Measurements from ENCODE around the gene ADIPOR2.

The ADIPOR2 gene

DNA sequence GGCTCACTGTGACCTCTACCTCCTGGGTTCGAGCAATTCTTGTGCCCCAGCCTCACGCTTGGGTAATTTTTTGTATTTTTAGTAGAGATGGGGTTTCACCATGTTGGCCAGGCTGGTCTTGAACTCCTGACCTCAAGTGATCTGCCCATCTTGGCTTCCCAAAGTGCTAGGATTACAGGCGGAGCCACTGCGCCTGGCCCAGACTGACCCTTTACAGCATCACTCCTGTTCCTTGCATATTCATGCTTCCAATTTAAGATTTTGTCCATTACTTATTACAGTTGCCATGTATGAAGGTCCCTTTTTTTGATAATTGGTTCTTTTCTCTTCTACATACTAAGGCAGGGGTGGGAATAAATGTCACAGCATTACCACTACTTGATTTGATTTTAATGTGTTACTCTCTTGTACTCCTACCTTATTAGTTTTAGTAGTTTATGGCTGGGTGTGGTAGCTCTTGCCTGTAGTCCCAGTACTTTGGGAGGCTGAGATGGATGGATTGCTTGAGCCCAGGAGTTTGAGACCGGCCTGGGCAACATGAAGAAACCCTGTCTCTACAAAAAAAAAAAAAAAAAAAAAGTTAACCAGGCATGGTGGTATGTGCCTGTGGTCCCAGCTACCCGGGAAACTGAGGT is 46.9 kb downstream of the ADIPOR2 start:
- DNase-seq: no peak

DNA sequence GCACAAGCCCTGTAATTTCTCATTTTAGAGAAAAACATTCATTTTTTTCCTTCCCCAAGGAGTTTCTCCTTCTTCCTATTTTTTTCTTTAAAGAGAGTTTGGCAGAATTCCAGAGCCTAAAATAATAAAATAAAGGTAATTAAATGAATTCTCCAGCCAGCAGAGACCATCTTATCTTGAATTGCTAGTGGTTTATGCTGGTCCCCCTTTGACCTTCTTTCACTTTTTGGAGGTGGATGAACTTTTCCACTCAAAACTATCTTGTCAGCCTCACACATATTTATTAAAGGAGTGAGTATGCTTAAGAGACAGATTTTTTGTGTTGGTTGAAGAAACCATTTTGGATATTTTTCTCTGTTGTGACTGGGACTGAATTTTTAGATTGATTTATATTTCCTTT is 47.6 kb downstream of the ADIPOR2 start:
- DNase-seq: no peak

DNA sequence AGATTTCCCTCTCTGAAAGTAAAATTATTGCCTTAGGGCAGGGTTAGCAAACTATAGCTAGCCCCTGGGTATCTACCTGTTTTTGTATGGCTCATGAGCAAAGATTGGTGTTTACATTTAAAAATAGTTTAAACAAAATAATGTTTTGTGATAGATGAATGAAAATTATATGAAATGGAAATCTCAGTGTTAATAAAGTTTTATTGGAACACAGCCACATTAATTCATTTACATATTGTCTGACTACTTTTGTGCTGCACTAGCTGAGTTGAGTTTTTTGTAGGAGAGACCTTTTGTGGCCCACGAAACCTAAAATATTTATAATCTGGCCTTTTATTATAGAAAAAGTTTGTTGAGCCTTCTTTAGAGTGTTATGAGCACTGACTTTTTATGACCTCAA is 48.5 kb downstream of the ADIPOR2 start:
- no peak for DNase-seq

- no peak for DNase-seq
These were observed 49.5 kb downstream of the ADIPOR2 start for GRCh38 chr12:1740161-1740948.

DNA sequence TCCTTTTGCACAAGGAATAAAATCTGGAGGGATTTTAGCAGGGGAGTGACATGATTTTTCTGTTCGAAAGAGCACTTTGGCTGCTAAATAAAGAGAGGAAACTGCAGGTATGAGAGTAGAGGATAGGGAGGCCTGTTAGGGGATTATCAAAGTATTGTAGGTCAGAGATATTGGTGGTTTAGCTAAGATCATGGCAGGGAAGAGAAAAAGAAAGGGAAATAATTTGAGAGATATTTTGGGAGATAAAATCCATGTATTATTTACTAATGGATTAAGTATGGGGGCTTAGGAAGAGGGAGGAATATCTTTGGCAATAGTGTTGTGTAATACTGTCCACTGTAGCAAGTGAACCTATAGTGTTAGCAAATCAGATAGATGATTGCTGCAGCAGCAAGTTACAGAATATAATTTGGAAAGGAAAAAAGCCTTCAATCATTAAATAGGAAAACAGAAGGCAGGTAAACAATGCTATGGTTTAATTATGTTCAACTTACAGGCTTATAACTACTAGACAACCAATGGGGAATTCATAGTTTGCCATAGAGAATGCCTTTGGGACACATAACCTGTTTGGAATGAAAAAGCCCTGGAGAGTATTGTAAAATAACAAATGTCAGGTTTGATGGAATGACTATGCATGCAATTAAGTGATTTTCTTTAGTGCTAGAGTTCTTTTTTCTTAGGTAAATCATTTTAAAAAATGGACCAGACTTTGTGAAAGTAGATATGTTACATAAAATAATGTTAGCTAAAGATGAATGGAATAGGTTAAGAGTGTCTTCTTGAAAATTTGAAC is 50.5 kb downstream of the ADIPOR2 start:
- no peak for DNase-seq

DNA sequence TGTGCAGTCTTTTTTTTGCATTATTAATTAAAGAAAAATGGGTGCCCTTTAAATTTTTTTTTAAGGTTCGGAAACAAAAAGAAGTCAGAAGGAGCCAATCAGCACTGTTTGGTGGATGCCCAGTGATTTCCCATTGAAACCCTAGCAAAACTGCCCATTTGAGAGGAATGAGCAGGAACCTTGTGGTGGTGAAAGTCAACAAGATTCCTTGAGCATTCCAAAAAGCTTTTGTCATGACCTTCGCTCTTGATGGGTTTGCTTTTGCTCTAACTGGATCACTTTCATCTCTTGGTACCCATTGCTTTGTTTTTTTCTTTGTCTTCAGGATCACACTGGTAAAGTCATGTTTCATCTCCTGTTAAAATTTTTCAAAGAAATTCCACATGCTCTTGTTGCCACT is 54.1 kb downstream of the ADIPOR2 start:
- DNase-seq: no peak

- DNase-seq: no peak
These were observed 56.7 kb downstream of the ADIPOR2 start for GRCh38 chr12:1747609-1748008.

DNA sequence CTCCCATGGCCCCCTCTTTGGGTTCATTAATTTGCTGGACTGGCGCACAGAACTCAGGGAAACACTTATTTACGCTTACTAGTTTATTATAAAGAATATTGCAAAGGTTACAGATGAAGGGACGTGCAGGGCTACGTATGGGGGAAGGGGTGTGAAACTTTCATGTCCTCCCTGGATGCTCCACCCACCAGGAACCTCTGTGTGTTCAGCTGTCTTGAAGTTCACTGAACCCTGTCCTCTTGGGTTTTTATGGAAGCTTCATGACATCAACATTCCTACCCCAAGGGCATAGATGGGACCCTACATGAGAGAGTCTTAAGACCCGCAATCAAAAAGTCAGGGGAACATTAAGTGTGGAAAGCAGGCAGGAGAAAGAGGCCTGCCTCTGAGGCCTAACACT is 58.1 kb downstream of the ADIPOR2 start:
- no peak for DNase-seq

GRCh38 chr12:1750300-1750699 is 59.4 kb downstream of the ADIPOR2 start:
- no peak for DNase-seq

DNA sequence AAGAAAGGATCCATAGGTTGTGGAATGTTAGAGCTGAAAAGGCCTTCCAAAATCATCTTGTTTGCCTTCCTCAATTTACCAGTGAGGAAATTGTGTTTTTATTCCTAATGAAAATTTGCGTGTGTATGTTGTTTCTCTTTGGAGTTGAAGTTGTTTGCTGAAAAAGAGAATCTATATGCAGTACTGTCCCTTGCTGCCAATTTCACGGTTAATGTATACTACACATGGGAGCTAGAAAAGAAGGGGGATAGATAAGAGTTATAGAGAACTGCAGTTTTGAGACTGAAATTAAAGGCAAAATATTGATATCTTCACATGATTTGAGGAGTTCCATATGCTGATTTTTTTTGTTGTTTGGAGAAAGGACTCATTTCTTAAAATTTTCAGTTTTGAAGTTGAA is 67.5 kb downstream of the ADIPOR2 start:
- no peak for DNase-seq

GRCh38 chr12:1758887-1759286 is 68.0 kb downstream of the ADIPOR2 start:
- no peak for DNase-seq

DNA sequence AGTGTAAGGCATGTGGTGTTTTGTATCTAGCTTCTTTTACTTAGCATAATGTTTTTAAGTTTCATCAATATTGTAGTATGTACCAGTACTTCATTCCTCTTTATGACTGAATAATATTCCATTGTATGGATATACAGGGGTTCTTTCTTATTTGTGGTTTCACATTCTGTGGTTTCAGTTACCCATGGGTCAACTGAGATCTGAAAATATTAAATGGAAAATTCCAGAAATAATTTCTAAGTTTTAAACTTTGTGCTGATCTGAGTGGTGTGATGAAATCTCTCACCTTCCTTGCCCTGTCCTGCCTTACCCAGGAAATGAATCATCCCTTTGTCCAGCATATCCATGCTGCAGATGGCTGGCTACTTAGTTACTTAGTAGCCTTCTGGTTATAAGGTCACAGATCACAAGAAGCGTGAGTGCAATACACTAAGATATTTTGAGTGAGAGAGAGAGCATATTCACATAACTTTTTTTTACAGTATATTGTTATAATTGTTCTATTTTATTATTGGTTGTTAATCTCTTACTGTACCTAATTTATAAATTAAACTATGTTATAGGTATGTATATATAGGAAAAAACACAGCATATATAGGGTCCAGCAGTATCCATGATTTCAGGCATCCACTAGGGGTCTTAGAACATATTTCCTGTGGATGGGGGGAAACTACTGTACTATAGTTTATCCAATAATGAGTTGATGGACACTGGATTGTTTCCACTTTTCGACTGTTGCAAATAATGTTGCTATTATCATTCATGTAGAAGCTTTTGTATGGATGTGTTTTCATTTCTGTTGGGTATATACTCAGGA is 69.9 kb downstream of the ADIPOR2 start:
- DNase-seq: no peak

DNA sequence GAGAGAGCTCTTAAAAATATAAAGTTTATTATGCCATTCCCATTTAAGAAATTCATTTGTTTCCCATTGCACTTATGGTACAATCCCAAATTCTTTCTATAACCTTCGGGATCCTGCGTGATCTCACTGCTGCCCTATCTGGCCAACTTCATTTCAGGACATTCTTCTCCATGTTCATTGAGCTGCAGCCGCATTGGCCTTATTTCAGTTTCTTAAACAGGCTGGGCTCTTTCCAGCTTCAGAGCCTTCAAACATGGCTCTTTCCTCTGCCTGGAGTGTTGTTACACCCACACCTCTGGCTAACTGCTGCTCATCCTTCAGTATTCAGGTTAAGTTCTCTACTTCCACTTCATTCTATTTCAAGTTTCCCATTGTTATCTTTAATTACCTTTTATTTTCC is 71.0 kb downstream of the ADIPOR2 start:
- no peak for DNase-seq

DNA sequence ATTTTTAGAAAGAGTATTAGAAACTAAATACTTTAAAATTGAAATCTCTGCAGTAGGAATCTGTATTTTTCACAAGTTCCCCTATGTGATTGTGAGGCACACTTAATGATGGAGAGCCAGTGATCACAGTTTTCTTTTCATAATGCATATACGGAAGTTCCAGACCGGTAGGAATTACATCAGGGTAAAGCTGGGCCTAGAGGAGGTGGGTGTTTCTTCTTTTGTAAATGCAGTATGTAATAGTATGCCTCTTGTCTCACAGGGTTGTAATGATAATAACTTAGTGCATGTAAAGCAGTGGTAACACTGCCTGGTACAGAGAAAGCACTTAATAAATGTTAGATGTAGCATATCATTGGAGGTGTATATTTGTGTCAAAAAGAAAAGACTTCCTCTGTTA is 72.3 kb downstream of the ADIPOR2 start:
- DNase-seq: no peak

DNA sequence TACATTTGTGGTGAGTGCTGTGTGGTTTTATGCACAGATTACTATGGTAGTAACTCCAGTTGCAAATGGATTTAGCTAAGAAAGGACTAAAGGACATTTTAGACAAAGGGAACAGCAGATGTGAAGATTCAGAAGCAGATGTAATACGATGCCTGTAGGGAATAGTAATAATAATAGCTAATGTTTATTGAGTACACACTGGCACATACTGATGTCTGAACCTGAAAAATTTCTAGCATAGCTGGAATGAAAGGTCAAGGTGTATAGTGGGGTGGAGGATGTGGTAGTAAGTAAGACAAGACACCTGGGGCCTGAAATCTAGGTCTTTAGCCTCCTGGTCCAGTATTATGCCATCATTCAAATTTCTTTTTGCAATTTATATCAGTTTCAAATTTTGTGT is 75.2 kb downstream of the ADIPOR2 start:
- DNase-seq: no peak

DNA sequence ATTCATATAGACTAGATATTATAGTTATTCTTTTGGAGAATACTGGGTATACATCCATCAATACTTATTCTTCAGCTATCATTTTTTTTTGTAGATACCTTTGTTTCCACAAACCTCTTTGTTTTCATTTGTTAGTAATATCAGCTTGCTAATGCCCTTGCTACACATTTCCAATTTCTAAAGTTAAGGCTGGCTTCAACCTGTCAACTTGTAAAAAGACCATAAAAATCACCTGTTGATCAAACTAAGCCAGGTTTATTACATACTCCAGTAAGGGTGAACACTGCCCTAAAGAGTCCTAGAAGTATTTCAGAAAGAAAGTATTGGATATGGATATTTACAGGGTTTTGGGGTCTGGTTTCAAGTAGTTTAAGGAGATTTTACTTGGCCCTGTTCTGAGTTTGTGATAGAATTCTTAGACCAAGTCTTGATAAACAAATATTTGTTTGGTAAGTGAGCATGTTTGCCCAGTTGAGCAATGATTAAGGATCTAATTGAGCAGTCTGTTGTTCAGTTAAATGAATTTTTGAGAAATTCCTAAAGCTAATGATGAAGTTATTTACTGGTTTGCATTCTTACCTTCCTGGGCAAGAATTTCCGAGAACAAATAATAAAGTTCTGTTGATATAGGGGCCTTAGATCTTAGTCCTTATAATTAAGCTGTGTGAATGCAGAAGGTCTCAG is 76.7 kb downstream of the ADIPOR2 start:
- no peak for DNase-seq

DNA sequence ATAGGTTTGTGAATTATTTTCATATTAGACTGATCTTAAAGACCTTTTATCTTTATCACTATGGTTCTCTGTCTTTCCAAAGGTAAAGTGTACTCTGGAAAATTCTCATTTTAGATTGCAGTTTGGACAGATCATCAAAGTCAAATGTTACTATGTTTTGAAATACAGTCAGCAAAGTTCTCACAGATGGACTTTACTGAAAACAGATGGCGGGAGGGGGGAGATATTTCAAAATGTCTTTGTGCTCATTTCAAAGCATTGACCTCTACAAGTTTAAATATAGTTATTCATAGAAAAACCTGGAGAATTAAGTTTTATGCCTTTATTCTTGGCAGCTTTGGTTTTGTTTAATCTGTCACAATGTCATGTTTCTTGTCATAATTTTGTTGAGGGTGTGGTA is 77.7 kb downstream of the ADIPOR2 start:
- DNase-seq: no peak

GRCh38 chr12:1769809-1770494 is 79.1 kb downstream of the ADIPOR2 start:
- DNase-seq: no peak

DNA sequence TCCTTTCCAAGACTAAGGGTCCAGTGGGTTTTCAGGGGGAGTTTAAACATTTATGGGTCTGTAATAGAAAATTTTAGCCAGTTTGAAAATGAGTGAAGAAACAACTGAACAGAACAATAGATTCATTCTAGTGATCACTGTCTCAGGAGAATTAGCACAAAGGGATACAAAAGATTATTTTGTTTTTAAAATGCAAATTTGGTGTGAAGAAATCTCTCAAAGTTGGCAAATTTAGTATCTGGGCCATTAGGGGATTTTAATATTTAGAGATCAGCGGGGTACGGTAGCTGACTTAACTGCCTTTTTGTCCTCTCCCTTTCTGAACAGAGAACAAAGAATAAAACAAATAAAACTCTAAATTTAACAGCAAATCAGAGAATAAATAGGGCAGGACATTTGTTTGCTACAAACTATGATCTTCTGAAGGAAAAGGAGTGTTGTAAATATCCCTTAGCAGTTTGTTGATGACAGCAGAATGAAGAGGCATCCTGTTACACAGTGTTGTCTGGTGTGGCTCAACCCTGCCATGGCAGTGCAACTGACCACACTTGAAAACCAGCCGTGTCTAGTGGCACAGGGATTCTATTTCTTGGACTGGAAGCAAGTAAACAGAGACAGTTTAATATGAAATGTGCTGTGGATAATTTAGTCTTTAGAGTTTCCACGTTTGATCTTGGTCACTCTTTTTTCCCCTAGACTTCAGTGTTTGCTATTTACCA is 83.2 kb downstream of the ADIPOR2 start:
- no peak for DNase-seq

GRCh38 chr12:1776170-1776921 is 85.5 kb downstream of the ADIPOR2 start:
- no peak for DNase-seq

Measured in DMS79 treated with DMSO at 0.1 percent for 48 hours (cell line).